Activated T-cell treated with anti-CD3 and anti-CD28 coated beads, Interleukin-2, amount 50 U/mL, for 24 hours (primary cell): Measurements from ENCODE around the gene PUS7L.
"Not testable (repeated sequence)": the region's sequence is repeated elsewhere in the genome, so short reads cannot be mapped to it uniquely, and the experiment has no call there.

Source experiments
- DNase-seq: peaks from one replicate; pipeline ENCODE4 v3.0.0-alpha.2; 2020
- H3K27ac Mint-ChIP-seq: 2 replicates; pipeline ENCODE4 v1.8.0; 2020; ENCODE audit warnings: mild to moderate bottlenecking, mixed read lengths
- H3K27me3 Mint-ChIP-seq: 2 replicates; pipeline ENCODE4 v1.8.0; 2020; ENCODE audit warnings: mixed read lengths
- H3K36me3 Mint-ChIP-seq: 2 replicates; pipeline ENCODE4 v1.8.0; 2020; ENCODE audit warnings: low read depth, mixed read lengths
- H3K4me1 Mint-ChIP-seq: 2 replicates; pipeline ENCODE4 v1.8.0; 2020; ENCODE audit warnings: low read depth, mixed read lengths
- H3K4me3 Mint-ChIP-seq: 2 replicates; pipeline ENCODE4 v1.8.0; 2020; ENCODE audit warnings: mild to moderate bottlenecking, moderate library complexity, mixed read lengths
- H3K9me3 Mint-ChIP-seq: 2 replicates; pipeline ENCODE4 v1.8.0; 2020; ENCODE audit warnings: mixed read lengths

The PUS7L gene

GRCh38 chr12:43728698-43729097, 29.9 kb downstream of the PUS7L start:
- no peaks in the 10 kb centered on the region for H3K9me3 Mint-ChIP-seq
- H3K27me3 Mint-ChIP-seq: no peaks in the 10 kb centered on the region
- no peak for DNase-seq
- H3K36me3 Mint-ChIP-seq: peaks cover 72% of the 10 kb centered on the region
- H3K4me3 Mint-ChIP-seq: no peak overlapping the region
- no peak overlapping the region for H3K27ac Mint-ChIP-seq
- peaks cover 17% of the 10 kb centered on the region for H3K4me1 Mint-ChIP-seq

DNA sequence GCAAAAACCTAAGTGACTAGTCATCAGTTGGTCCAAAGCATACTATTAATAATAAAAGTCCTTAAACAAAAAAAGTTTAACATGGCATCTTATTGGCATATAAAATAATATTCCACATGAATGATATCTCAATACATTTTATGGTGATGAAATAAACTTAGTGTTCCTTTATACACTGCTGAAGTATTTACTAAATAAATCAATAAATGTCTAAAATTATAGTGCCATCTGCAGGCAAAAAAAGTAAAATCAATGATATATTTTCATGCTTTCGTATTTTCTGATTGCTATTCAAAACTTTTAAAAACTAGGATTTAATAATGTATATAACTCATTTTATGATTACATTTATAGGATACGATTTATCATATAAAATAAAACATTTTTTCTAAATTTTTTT, 30.5 kb downstream of the PUS7L start:
- Mint-ChIP-seq H3K36me3 (peaks cover 68% of the 10 kb centered on the region), H3K4me3 (no peak overlapping the region), H3K27me3 (no peaks in the 10 kb centered on the region), H3K9me3 (no peaks in the 10 kb centered on the region), H3K27ac (no peak overlapping the region), H3K4me1 (peaks cover 17% of the 10 kb centered on the region)
- DNase-seq: no peak

GRCh38 chr12:43723134-43723533, 35.5 kb downstream of the PUS7L start:
- Mint-ChIP-seq H3K9me3 (no peaks in the 10 kb centered on the region), H3K4me1 (no peaks in the 10 kb centered on the region), H3K4me3 (no peak overlapping the region), H3K27ac (no peak overlapping the region), H3K27me3 (no peaks in the 10 kb centered on the region), H3K36me3 (peaks cover 32% of the 10 kb centered on the region)
- DNase-seq: no peak

DNA sequence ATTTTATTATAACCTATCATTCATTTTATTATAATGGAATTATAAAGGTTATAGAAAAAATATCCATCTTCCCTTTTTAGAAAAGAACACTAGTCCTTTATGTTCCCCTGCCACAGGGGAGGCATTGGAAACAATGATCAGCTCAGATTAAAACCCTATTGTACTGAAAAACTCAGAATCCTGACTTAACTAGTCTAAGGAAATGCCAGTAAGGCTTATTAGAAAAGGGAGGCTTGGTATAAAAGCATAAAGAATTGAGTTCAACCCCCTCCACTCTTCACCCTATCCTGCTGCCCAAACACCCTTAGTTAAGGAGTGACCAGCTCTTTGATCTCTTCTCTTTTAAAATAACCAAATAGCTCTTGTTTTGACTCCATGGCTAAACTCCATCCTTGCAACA, 36.0 kb downstream of the PUS7L start:
- peaks cover 29% of the 10 kb centered on the region for H3K36me3 Mint-ChIP-seq
- H3K9me3 Mint-ChIP-seq: no peaks in the 10 kb centered on the region
- DNase-seq: no peak
- H3K27me3 Mint-ChIP-seq: no peaks in the 10 kb centered on the region
- no peak overlapping the region for H3K27ac Mint-ChIP-seq
- no peaks in the 10 kb centered on the region for H3K4me1 Mint-ChIP-seq
- H3K4me3 Mint-ChIP-seq: no peak overlapping the region

DNA sequence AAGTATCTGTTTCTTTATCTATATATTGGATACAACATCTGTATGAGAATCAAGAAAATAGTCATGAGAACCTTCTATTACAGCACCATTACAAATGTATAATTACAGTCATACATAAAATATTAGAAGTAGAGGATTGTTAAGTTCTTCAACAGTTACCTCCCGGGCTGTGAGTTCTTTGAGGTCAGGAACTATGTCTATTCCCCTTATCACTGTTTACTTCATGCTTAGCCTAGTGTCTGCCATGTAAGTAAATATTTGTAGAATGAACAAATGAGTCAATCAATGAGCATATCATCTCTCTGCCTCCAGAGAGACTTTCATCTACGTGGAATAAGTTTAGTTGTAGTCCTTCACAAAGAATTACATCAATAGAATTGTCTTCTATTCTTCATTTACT, 47.2 kb downstream of the PUS7L start:
- Mint-ChIP-seq H3K4me1 (no peaks in the 10 kb centered on the region), H3K27ac (no peak overlapping the region), H3K27me3 (peaks cover 31% of the 10 kb centered on the region), H3K9me3 (peaks cover 12% of the 10 kb centered on the region), H3K36me3 (no peaks in the 10 kb centered on the region), H3K4me3 (no peak overlapping the region)
- no peak for DNase-seq

- H3K4me1 Mint-ChIP-seq, H3K27ac Mint-ChIP-seq, H3K36me3 Mint-ChIP-seq, H3K4me3 Mint-ChIP-seq, H3K27me3 Mint-ChIP-seq, DNase-seq: not testable (repeated sequence)
- peaks cover 12% of the 10 kb centered on the region for H3K9me3 Mint-ChIP-seq
Observed at GRCh38 chr12:43703772-43704171, 54.8 kb downstream of the PUS7L start.

GRCh38 chr12:43701194-43701593, 57.4 kb downstream of the PUS7L start:
- not testable (repeated sequence) for H3K9me3 Mint-ChIP-seq, H3K27me3 Mint-ChIP-seq, H3K36me3 Mint-ChIP-seq, H3K4me3 Mint-ChIP-seq, H3K27ac Mint-ChIP-seq, H3K4me1 Mint-ChIP-seq, DNase-seq

DNA sequence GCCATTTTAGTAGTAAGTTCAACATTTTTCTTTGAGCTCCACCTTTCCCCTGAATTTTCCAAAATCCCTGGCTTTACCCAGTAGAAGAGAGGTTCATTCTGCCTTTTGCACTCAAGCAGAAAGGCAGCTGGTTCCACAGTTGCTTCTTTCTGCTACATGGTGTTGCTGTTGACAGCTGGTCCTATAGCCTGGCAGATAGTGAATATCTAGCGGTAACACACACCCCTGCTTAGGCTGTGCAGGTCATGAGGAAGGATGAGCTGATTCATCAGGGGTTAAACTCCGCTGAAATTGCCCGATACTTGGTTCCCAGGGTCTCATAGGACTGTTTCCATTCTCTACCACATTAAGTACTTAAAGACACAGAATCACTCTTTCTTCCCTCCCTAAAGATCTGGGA, 62.4 kb downstream of the PUS7L start:
- Mint-ChIP-seq H3K9me3 (no peaks in the 10 kb centered on the region), H3K4me3 (no peak overlapping the region), H3K36me3 (no peaks in the 10 kb centered on the region), H3K27ac (no peak overlapping the region), H3K27me3 (no peaks in the 10 kb centered on the region), H3K4me1 (peaks cover 4% of the 10 kb centered on the region)
- DNase-seq: no peak

DNA sequence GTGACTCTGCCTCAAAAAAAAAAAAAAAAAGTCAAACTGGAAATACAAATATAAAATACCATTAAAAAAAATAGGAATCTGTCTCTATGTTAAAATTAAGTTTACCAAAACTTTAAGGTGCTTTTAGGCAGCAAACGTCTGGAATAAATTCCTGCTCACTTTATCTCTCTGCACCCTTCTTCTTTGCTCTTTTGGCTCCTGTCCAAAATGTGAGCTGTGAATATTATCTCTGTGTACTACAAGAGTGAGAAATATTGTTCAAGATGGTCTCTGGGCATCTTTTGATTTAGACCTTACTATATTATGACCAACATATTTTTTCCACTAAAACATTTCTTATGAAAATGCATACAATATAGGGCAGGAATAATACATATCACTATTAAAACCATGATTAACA, 63.7 kb downstream of the PUS7L start:
- Mint-ChIP-seq H3K9me3 (no peaks in the 10 kb centered on the region), H3K27ac (no peak overlapping the region), H3K4me3 (no peak overlapping the region)

GRCh38 chr12:43692064-43692463, 66.5 kb downstream of the PUS7L start:
- Mint-ChIP-seq H3K4me3 (no peak overlapping the region), H3K36me3 (no peaks in the 10 kb centered on the region), H3K27ac (no peak overlapping the region), H3K4me1 (peaks cover 5% of the 10 kb centered on the region), H3K27me3 (peaks cover 11% of the 10 kb centered on the region), H3K9me3 (no peaks in the 10 kb centered on the region)
- no peak for DNase-seq

More for the DNA sequence above, 63.7 kb downstream of the PUS7L start:
- DNase-seq: no peak
- Mint-ChIP-seq H3K36me3 (no peaks in the 10 kb centered on the region), H3K4me1 (peaks cover 4% of the 10 kb centered on the region), H3K27me3 (no peaks in the 10 kb centered on the region)

DNA sequence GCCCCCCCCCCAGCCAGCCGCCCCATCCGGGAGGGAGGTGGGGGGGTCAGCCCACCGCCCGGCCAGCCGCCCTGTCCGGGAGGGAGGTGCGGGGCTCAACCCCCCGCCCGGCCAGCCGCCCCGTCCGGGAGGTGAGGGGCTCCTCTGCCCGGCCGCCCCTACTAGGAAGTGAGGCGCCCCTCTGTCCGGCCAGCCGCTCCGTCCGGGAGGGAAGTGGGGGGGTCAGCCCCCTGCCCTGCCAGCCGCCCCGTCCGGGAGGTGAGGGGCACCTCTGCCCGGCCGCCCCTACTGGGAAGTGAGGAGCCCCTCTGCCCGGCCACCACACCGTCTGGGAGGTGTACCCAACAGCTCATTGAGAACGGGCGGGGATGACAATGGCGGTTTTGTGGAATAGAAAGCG, 73.1 kb downstream of the PUS7L start:
- H3K27me3 Mint-ChIP-seq: peaks cover 17% of the 10 kb centered on the region
- H3K9me3 Mint-ChIP-seq, DNase-seq, H3K36me3 Mint-ChIP-seq, H3K4me1 Mint-ChIP-seq, H3K4me3 Mint-ChIP-seq, H3K27ac Mint-ChIP-seq: not testable (repeated sequence)

DNA sequence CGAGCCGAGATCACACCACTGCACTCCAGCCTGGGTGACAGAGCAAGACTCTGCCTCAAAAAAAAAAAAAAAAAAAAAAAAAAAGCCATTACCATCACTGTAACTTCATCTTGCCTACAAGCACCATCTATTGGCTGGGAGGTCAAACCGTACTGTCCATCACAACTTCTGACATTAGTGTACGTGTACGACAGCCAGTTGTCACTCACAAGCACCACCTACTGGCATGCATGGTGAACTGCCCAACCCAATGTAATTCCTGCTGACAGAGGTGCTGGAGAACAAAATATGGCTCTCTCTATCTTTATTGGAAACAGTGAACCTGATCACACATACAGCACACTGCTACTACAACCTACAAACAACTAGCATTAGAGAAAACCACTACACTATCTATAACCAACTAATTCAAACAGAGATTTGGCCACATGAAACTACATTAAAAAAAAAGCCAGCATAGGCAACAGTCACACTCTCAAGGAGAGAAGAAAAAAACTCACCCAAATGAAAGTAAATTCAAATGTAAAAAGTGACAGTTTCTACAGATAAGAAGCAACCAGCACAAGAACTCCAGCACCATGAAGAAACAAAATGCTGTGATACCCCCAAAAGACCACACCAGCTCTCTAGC, 82.3 kb downstream of the PUS7L start:
- H3K27me3 Mint-ChIP-seq: peaks cover 24% of the 10 kb centered on the region
- H3K36me3 Mint-ChIP-seq: no peaks in the 10 kb centered on the region
- H3K4me1 Mint-ChIP-seq: no peaks in the 10 kb centered on the region
- no peak overlapping the region for H3K27ac Mint-ChIP-seq
- no peak overlapping the region for H3K4me3 Mint-ChIP-seq
- H3K9me3 Mint-ChIP-seq: no peaks in the 10 kb centered on the region
- DNase-seq: no peak

DNA sequence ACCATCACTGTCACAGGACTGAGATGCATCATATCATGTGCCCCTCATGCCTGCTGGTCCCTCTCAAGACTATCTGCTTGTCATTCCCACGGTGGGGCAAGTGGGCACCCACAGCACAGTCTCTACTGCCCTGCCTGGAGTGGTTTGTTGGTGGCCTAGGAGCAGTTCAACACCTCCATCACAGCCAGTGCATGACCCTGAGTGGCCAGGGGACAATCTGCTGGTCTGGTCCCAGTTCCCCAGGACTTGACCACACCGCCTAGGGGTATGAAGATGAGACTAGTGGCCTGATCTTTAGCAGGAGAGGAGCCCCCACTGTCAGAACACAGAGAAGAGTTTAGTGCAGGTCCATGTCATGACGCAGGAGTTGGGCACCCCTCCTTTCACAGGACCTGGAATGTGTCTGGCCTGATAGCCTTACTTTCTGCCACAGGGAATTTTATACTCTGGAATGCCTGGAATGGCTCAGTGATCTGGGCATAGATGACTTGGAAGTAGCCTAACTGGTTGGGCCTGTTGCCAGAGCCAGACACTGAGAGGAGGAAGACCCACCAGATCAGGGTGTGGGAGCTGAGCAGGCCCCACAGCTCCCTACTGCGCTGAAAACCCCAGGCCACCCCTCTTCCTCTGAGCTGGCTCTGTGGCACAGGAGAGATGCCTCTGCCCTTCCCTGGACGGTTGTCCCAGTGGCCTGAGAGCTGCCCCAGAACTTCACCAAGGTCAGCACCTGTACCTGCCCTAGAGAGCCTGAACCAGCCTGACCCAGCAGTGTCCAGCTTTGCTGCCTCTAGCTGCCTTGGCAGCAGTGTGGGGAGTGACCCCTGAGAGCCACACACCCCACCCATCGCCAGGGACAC, 83.3 kb downstream of the PUS7L start:
- H3K36me3 Mint-ChIP-seq: no peaks in the 10 kb centered on the region
- H3K4me1 Mint-ChIP-seq: no peaks in the 10 kb centered on the region
- no peak overlapping the region for H3K4me3 Mint-ChIP-seq
- H3K27me3 Mint-ChIP-seq: peaks cover 24% of the 10 kb centered on the region
- no peak overlapping the region for H3K27ac Mint-ChIP-seq
- DNase-seq: no peak
- H3K9me3 Mint-ChIP-seq: no peaks in the 10 kb centered on the region

DNA sequence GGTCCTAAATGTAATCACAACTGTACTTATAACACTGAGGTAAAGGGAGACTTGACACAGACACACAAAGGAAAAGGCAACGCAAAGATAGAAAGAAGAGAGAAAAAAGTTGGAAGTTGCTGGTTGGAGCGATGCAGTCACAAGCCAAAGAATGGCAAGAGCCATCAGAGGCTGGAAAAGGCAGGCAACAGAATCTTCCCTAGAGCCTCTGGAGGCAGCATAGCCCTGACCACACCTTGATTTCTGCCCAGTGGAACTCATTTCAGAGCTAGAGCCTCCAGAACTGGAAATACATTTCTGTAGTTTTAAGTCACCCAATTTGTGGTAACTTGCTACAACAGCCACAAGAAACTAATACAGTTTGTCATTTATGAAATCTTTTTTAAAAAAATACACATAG, 89.2 kb downstream of the PUS7L start:
- Mint-ChIP-seq H3K9me3 (no peaks in the 10 kb centered on the region), H3K4me3 (no peak overlapping the region), H3K27ac (no peak overlapping the region), H3K4me1 (no peaks in the 10 kb centered on the region), H3K36me3 (no peaks in the 10 kb centered on the region), H3K27me3 (peaks cover 10% of the 10 kb centered on the region)
- DNase-seq: no peak
